Brain microvascular endothelial cell (primary cell): ENCODE data around the gene ARHGAP26.

ENCODE experiments used
- DNase-seq: peaks from one replicate; pipeline ENCODE4 v3.0.0-alpha.2; 2020
- H3K27ac ChIP-seq: fragments of 250-450 bp; sonication (Bioruptor Pico); 2 replicates; pipeline ENCODE4 v1.5.1; 2020; ENCODE audit warnings: mild to moderate bottlenecking, moderate library complexity
- H3K27me3 ChIP-seq: fragments of 250-450 bp; sonication (Bioruptor Pico); replicated peaks from 2 replicates; pipeline ENCODE4 v1.5.1; 2020; ENCODE audit warnings: mild to moderate bottlenecking
- H3K36me3 ChIP-seq: fragments of 250-450 bp; sonication (Bioruptor Pico); replicated peaks from 2 replicates; pipeline ENCODE4 v1.5.1; 2020; ENCODE audit warnings: mild to moderate bottlenecking
- H3K4me3 ChIP-seq: 2 replicates; pipeline ENCODE4 v1.5.1; 2011; ENCODE audit warnings: low read depth, mild to moderate bottlenecking, control low read depth, low read length, moderate library complexity
- CTCF ChIP-seq: IDR thresholded peaks from 2 replicates; pipeline ENCODE4 v1.5.1; 2011; ENCODE audit warnings: low read depth, mild to moderate bottlenecking, moderate library complexity, low read length, control low read depth, inconsistent platforms; ENCODE audit errors: missing control alignments
- in situ Hi-C: cut with HindIII; loops from 2 replicates; pipeline ENCODE4 v1.10.0; 2017; ENCODE audit warnings: low sequenced_read_pairs, low pct_ligation_motif_present

The ARHGAP26 gene

DNA sequence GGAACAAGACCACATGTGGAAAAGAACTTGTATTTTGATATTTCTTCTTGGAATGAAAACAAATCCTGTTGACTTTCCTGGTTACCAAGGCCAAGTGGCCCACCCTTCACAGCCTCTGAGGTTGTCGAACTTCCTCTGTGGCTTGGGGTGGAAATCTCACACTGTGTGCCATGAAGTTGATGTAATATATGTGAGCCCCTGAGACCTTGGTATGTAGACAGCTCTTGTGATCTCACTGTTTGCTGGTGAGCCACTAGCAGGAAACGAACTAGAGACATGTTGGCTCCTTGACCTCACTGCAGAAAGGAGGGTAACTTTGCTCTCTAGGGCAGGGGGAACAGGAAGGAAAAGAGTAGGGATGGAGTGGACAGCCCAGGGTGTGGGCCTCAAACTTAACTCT, 159.4 kb downstream of the ARHGAP26 start:
- Histone ChIP-seq H3K36me3 (no peaks in the 10 kb centered on the region), H3K27ac (no peak overlapping the region), H3K27me3 (no peaks in the 10 kb centered on the region), H3K4me3 (no peak overlapping the region)
- DNase-seq, result peak; percentile 56
- in situ Hi-C loops, result no loop called here
- TF ChIP-seq CTCF, result no peak

GRCh38 chr5:142930395-142931110, 160.4 kb downstream of the ARHGAP26 start:
- DNase-seq, result no peak
- in situ Hi-C loops, result no loop called here
- no peaks in the 10 kb centered on the region for H3K27me3 ChIP-seq
- H3K4me3 ChIP-seq, result no peak overlapping the region
- no peaks in the 10 kb centered on the region for H3K36me3 ChIP-seq
- no peak overlapping the region for H3K27ac ChIP-seq
- TF ChIP-seq CTCF, result no peak

GRCh38 chr5:142931896-142932686, 161.9 kb downstream of the ARHGAP26 start:
- no peak for DNase-seq
- in situ Hi-C loops, result no loop called here

GRCh38 chr5:142934051-142934762, 164.0 kb downstream of the ARHGAP26 start:
- Histone ChIP-seq H3K4me3 (no peak overlapping the region), H3K27me3 (no peaks in the 10 kb centered on the region), H3K36me3 (no peaks in the 10 kb centered on the region), H3K27ac (no peak overlapping the region)
- no peak for DNase-seq
- in situ Hi-C loops, result no loop called here
- TF ChIP-seq CTCF, result no peak

More at GRCh38 chr5:142931896-142932686, 161.9 kb downstream of the ARHGAP26 start:
- Histone ChIP-seq H3K4me3 (no peak overlapping the region), H3K36me3 (no peaks in the 10 kb centered on the region), H3K27me3 (no peaks in the 10 kb centered on the region), H3K27ac (no peak overlapping the region)
- TF ChIP-seq CTCF, result no peak

DNA sequence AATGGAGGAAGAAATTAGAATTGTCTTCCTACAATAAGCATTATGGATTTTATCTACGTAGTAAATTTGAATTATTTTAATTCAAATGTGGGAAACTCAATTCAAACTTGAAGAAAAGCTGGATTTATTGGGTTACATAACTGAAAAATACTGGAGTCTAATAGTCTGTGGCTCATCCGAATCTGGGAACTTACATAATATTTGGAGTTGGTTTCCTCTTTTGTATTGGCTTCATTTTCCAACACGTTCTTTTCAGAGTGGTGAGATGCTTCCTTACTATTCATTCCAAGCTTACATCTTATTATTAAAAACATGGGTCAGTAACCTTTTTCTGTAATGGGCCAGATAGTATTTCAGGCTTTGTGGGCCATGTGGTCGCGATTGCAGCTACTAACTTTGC, 164.8 kb downstream of the ARHGAP26 start:
- in situ Hi-C loops, result no loop called here

More for the DNA sequence above, 164.8 kb downstream of the ARHGAP26 start:
- no peak for TF ChIP-seq CTCF
- DNase-seq, result no peak
- H3K36me3 ChIP-seq, result no peaks in the 10 kb centered on the region
- no peak overlapping the region for H3K4me3 ChIP-seq
- no peak overlapping the region for H3K27ac ChIP-seq
- H3K27me3 ChIP-seq, result no peaks in the 10 kb centered on the region
